Measurements from ENCODE around the gene NUDT8.
"Not testable (repeated sequence)": the region's sequence is repeated elsewhere in the genome, so short reads cannot be mapped to it uniquely, and the experiment has no call there.

Gene NUDT8

GRCh38 chr11:67641338-67642172 lies 11.8 kb upstream of the NUDT8 start:
- no peak for DNase-seq (ENCODE audit: low spot score)

GRCh38 chr11:67640758-67641337 lies 11.1 kb upstream of the NUDT8 start:
- DNase-seq (ENCODE audit: low spot score): no peak

GRCh38 chr11:67640021-67640757 lies 10.5 kb upstream of the NUDT8 start:
- peak; percentile 80 for DNase-seq (ENCODE audit: low spot score)

GRCh38 chr11:67639438-67639859 lies 9.7 kb upstream of the NUDT8 start, which contains the start of gene TBX10:
Gene TBX10 (minus strand): TSS chr11:67639763. CDS start chr11:67639472, 291 bp downstream.
- peak; percentile 3 for DNase-seq (ENCODE audit: low spot score)

GRCh38 chr11:67638535-67639437 lies 9.0 kb upstream of the NUDT8 start:
- DNase-seq (ENCODE audit: low spot score): peak; percentile 1

GRCh38 chr11:67637441-67637840 lies 7.7 kb upstream of the NUDT8 start:
- not testable (repeated sequence) for DNase-seq (ENCODE audit: low spot score)

- DNase-seq (ENCODE audit: low spot score): no peak
These were observed 7.2 kb upstream of the NUDT8 start for GRCh38 chr11:67636962-67637361.

GRCh38 chr11:67635231-67635521 lies 5.4 kb upstream of the NUDT8 start:
- DNase-seq (ENCODE audit: low spot score): no peak

GRCh38 chr11:67634366-67635230 lies 4.9 kb upstream of the NUDT8 start:
- no peak for DNase-seq (ENCODE audit: low spot score)

GRCh38 chr11:67633758-67634365 lies 4.1 kb upstream of the NUDT8 start:
- no peak for DNase-seq (ENCODE audit: low spot score)

GRCh38 chr11:67632982-67633755 lies 3.4 kb upstream of the NUDT8 start:
- no peak for DNase-seq (ENCODE audit: low spot score)

GRCh38 chr11:67632175-67632981 lies 2.6 kb upstream of the NUDT8 start:
- DNase-seq (ENCODE audit: low spot score): no peak

- DNase-seq (ENCODE audit: low spot score): no peak
These were observed 2.1 kb upstream of the NUDT8 start for GRCh38 chr11:67631853-67632174.

GRCh38 chr11:67631411-67631810 lies 1.7 kb upstream of the NUDT8 start:
- no peak for DNase-seq (ENCODE audit: low spot score)

- no peak for DNase-seq (ENCODE audit: low spot score)
These were observed 1.2 kb upstream of the NUDT8 start for GRCh38 chr11:67630943-67631331.

GRCh38 chr11:67630228-67630942 lies 648 bp upstream of the NUDT8 start:
- peak; percentile 98 for DNase-seq (ENCODE audit: low spot score)

- DNase-seq (ENCODE audit: low spot score): no peak
These were observed 889 bp downstream of the NUDT8 start for GRCh38 chr11:67628710-67629385.

Data from Ammon's horn (tissue), 1 donor.